ENCODE results near the gene GRIK4.

The GRIK4 gene

DNA sequence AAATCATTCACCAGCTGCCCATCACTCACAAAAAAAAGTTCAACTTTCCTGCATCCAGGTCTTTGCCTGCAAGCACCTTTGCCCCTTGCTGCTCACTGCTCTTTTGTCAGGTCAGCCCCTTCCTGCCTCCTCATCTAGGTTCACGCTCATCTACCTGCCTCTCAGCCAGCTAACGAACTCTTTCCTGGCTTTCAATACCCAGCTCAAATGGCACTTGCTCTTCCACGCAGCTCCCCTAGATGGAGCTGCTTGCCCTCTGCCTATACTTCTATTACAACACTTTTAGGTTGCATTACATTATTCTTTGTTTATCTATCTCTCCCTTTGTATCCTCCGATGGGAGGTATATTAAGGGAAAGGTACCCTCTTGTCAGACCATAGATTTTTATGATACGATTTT, 433.5 kb downstream of the GRIK4 start:
- Histone ChIP-seq H3K9me2 (replicated peaks; ENCODE audit: control insufficient read depth, low read length) (no peaks in the 10 kb centered on the region), H4K20me1 (ENCODE audit: control insufficient read depth, insufficient read depth, low read depth, low read length) (no peaks in the 10 kb centered on the region), H3F3A (ENCODE audit: control insufficient read depth, insufficient read depth) (no peaks in the 10 kb centered on the region), H3K27me3 (ENCODE audit: control insufficient read depth, low read length) (no peaks in the 10 kb centered on the region; the same call in 1 of the 2 replicates), H3K4me2 (ENCODE audit: low read length) (no peak overlapping the region), H3K4me3 (ENCODE audit: low read length) (no peak overlapping the region), H3K27ac (ENCODE audit: low read depth, low read length) (no peak overlapping the region), H3K36me3 (ENCODE audit: control insufficient read depth, low read length) (no peaks in the 10 kb centered on the region), H3K9me3 (ENCODE audit: control insufficient read depth, insufficient read depth, low read length) (peaks cover 16% of the 10 kb centered on the region; the same call in 1 of the 2 replicates), H3K4me1 (ENCODE audit: control insufficient read depth, low read length) (no peaks in the 10 kb centered on the region), H3K79me2 (ENCODE audit: control insufficient read depth, low read length) (no peaks in the 10 kb centered on the region)
- no peak for TF ChIP-seq EZH2phosphoT487 (IDR thresholded peaks at IDR 0.05; ENCODE audit: borderline replicate concordance, low read length)
- TF ChIP-seq, protein P1, sequence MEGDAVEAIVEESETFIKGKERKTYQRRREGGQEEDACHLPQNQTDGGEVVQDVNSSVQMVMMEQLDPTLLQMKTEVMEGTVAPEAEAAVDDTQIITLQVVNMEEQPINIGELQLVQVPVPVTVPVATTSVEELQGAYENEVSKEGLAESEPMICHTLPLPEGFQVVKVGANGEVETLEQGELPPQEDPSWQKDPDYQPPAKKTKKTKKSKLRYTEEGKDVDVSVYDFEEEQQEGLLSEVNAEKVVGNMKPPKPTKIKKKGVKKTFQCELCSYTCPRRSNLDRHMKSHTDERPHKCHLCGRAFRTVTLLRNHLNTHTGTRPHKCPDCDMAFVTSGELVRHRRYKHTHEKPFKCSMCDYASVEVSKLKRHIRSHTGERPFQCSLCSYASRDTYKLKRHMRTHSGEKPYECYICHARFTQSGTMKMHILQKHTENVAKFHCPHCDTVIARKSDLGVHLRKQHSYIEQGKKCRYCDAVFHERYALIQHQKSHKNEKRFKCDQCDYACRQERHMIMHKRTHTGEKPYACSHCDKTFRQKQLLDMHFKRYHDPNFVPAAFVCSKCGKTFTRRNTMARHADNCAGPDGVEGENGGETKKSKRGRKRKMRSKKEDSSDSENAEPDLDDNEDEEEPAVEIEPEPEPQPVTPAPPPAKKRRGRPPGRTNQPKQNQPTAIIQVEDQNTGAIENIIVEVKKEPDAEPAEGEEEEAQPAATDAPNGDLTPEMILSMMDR (IDR thresholded peaks at IDR 0.05; ENCODE audit: low read depth, low read length, poor library complexity, severe bottlenecking) = peak; percentile 55

DNA sequence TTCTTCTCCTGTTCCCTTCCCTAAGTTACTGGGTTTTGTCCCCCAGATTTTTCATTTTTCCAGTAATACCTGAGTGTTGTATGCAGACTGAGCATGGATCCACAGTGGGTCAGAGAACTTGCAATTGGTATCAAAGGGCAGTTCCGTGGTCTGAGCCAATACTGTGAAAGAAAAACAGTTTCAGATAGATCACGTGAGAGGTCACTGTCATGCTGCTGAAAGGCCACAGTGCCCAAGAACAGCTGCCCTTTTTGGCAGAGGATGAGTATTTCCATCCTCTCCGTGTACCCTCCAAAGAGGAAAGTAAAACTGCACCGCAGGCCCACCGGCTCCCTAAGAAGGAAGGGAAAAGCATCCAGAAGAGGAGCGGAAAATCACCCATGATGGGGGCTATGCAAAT, 439.3 kb downstream of the GRIK4 start:
- H3K27ac ChIP-seq (ENCODE audit: low read depth, low read length) = no peak overlapping the region
- no peak overlapping the region for H3K4me3 ChIP-seq (ENCODE audit: low read length)
- no peaks in the 10 kb centered on the region for H3K9me2 ChIP-seq (replicated peaks; ENCODE audit: control insufficient read depth, low read length)
- H3K4me2 ChIP-seq (ENCODE audit: low read length) = no peak overlapping the region
- H3K36me3 ChIP-seq (ENCODE audit: control insufficient read depth, low read length) = no peaks in the 10 kb centered on the region
- no peaks in the 10 kb centered on the region for H3F3A ChIP-seq (ENCODE audit: control insufficient read depth, insufficient read depth)
- no peaks in the 10 kb centered on the region for H3K9me3 ChIP-seq (ENCODE audit: control insufficient read depth, insufficient read depth, low read length)
- H4K20me1 ChIP-seq (ENCODE audit: control insufficient read depth, insufficient read depth, low read depth, low read length) = no peaks in the 10 kb centered on the region
- H3K79me2 ChIP-seq (ENCODE audit: control insufficient read depth, low read length) = no peaks in the 10 kb centered on the region
- H3K27me3 ChIP-seq (ENCODE audit: control insufficient read depth, low read length) = peaks cover 9% of the 10 kb centered on the region
- TF ChIP-seq, protein P1 (IDR thresholded peaks at IDR 0.05; ENCODE audit: low read depth, low read length, poor library complexity, severe bottlenecking) = no peak
- TF ChIP-seq EZH2phosphoT487 (IDR thresholded peaks at IDR 0.05; ENCODE audit: borderline replicate concordance, low read length) = no peak
- H3K4me1 ChIP-seq (ENCODE audit: control insufficient read depth, low read length) = peaks cover 4% of the 10 kb centered on the region

DNA sequence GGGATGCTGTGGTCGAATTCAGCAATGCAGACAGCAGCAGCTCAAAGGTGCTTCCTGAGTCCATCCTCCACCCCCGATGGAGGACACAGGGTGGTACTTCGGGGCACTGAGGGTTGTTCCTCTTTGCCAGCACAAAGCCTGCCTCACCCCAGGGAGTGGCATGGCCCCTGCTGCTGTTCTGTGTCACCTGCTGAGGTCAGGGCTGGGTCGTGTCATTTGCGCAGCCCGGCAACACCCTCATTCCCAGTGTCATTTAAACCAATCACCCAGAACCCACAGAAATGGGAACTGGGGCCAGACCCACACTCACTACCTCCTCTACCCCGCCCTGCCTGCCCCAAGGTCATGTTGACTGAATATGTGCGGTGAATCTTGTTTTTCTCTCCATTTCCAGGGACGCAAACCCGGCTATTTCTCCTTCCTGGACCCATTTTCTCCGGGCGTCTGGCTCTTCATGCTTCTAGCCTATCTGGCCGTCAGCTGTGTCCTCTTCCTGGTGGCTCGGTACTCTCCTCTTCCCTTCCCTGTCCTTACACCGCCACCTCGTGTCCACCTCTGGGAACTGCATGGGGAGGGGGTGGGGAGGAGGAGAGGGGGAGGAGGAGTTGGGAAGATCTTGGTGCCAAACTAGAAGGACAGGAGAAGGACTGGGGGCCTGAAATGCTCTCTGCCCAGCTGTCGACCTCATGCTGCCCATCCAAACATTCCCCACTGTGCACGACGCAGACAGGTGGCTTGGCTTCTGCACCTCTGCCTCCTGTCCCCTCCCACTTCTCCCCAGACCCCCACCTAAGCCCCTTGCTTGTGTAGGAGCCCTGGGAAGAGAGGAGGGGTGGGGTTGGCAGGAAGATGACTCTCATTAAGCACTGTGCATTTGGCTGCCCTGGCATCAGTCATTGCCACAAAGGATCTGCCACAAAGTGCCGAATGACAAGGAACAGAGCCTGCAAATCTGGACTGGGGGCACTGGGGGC, 441.2 kb downstream of the GRIK4 start:
- peak overlapping the region; percentile 44 for H3K4me3 ChIP-seq (ENCODE audit: low read length)
- H3K9me3 ChIP-seq (ENCODE audit: control insufficient read depth, insufficient read depth, low read length) = no peaks in the 10 kb centered on the region
- peaks cover 9% of the 10 kb centered on the region for H3K27me3 ChIP-seq (ENCODE audit: control insufficient read depth, low read length)
- H3K4me2 ChIP-seq (ENCODE audit: low read length) = peak overlapping the region; percentile 58
- no peaks in the 10 kb centered on the region for H3F3A ChIP-seq (ENCODE audit: control insufficient read depth, insufficient read depth)
- H4K20me1 ChIP-seq (ENCODE audit: control insufficient read depth, insufficient read depth, low read depth, low read length) = no peaks in the 10 kb centered on the region
- H3K79me2 ChIP-seq (ENCODE audit: control insufficient read depth, low read length) = no peaks in the 10 kb centered on the region
- no peak overlapping the region for H3K27ac ChIP-seq (ENCODE audit: low read depth, low read length)
- no peaks in the 10 kb centered on the region for H3K36me3 ChIP-seq (ENCODE audit: control insufficient read depth, low read length)
- H3K4me1 ChIP-seq (ENCODE audit: control insufficient read depth, low read length) = peaks cover 4% of the 10 kb centered on the region
- no peaks in the 10 kb centered on the region for H3K9me2 ChIP-seq (replicated peaks; ENCODE audit: control insufficient read depth, low read length)
- TF ChIP-seq, protein P1 (IDR thresholded peaks at IDR 0.05; ENCODE audit: low read depth, low read length, poor library complexity, severe bottlenecking) = peak; percentile 79
- no peak for TF ChIP-seq EZH2phosphoT487 (IDR thresholded peaks at IDR 0.05; ENCODE audit: borderline replicate concordance, low read length)

Data from DOHH2 (cell line).